GM23248 (cell line): ENCODE measurements around the gene ELK3. TPM values are rescaled to one million over a fixed set of nuclear protein-coding genes. Genes with fewer than 3 reads are reported as not detected.

Experiments
- DNase-seq: peaks from one replicate; pipeline ENCODE4 v3.0.0-alpha.2; 2015
- H2AFZ ChIP-seq: fragments of 200-600 bp; sonication (generic); 2 replicates; pipeline ENCODE4 v1.6.1; 2016; ENCODE audit warnings: antibody characterized with exemption
- H3F3A ChIP-seq: fragments of 200-600 bp; sonication (generic); 2 replicates; pipeline ENCODE4 v1.6.1; 2016; ENCODE audit warnings: mild to moderate bottlenecking, antibody characterized with exemption, mixed run types; ENCODE audit not compliant: insufficient read depth
- H3K27ac ChIP-seq: fragments of 200-600 bp; sonication (generic); 2 replicates; pipeline ENCODE4 v1.5.1; 2016; ENCODE audit warnings: mild to moderate bottlenecking
- H3K27me3 ChIP-seq: fragments of 200-600 bp; sonication (generic); replicated peaks from 2 replicates; pipeline ENCODE4 v1.6.1; 2016; ENCODE audit warnings: mild to moderate bottlenecking; ENCODE audit not compliant: insufficient read depth
- H3K36me3 ChIP-seq: fragments of 200-600 bp; sonication (generic); 2 replicates; pipeline ENCODE4 v1.6.1; 2016; ENCODE audit warnings: low read depth, mild to moderate bottlenecking
- H3K4me1 ChIP-seq: fragments of 200-600 bp; sonication (generic); 2 replicates; pipeline ENCODE4 v1.6.1; 2016; ENCODE audit warnings: mild to moderate bottlenecking; ENCODE audit not compliant: insufficient read depth
- H3K4me2 ChIP-seq: fragments of 200-600 bp; sonication (generic); one replicate; pipeline ENCODE4 v1.6.1; 2016; ENCODE audit warnings: mild to moderate bottlenecking; ENCODE audit not compliant: unreplicated experiment
- H3K4me3 ChIP-seq: fragments of 200-600 bp; sonication (generic); 2 replicates; pipeline ENCODE4 v1.5.1; 2016; ENCODE audit warnings: mild to moderate bottlenecking
- H3K79me2 ChIP-seq: fragments of 200-600 bp; sonication (generic); 2 replicates; pipeline ENCODE4 v1.6.1; 2016; ENCODE audit warnings: mild to moderate bottlenecking; ENCODE audit not compliant: insufficient read depth
- H3K9ac ChIP-seq: fragments of 200-600 bp; sonication (generic); 2 replicates; pipeline ENCODE4 v1.6.1; 2016; ENCODE audit warnings: mild to moderate bottlenecking
- H3K9me2 ChIP-seq: fragments of 200-600 bp; sonication (generic); 2 replicates; pipeline ENCODE4 v1.6.1; 2016; ENCODE audit warnings: mixed run types, mild to moderate bottlenecking, moderate library complexity; ENCODE audit not compliant: insufficient read depth
- H3K9me3 ChIP-seq: fragments of 200-600 bp; sonication (generic); one replicate; pipeline ENCODE4 v1.6.1; 2017; ENCODE audit warnings: low read depth
- H4K20me1 ChIP-seq: fragments of 200-600 bp; sonication (generic); 2 replicates; pipeline ENCODE4 v1.6.0; 2016; ENCODE audit not compliant: insufficient read depth
- EZH2 ChIP-seq: fragments of 200-600 bp; sonication (generic); IDR thresholded peaks from 2 replicates; pipeline ENCODE4 v1.6.1; 2018; ENCODE audit warnings: antibody characterized with exemption, mild to moderate bottlenecking; ENCODE audit not compliant: insufficient read depth, poor library complexity, severe bottlenecking
- EZH2phosphoT487 ChIP-seq: fragments of 200-600 bp; sonication (generic); IDR thresholded peaks from 2 replicates; pipeline ENCODE4 v1.6.1; 2018; ENCODE audit warnings: antibody characterized with exemption, moderate library complexity, mild to moderate bottlenecking, low read depth; ENCODE audit not compliant: insufficient read depth
- WGBS, 2 experiments: methylation state at CpG; one replicate each; pipeline ENCODE4 v1.1.6; 2015 to 2017; ENCODE audit warnings: low lambda C conversion rate in 2 of 2, low coverage in 1 of 2; ENCODE audit errors: missing lambda C conversion rate in 2 of 2; 5-methylcytosine and 5-hydroxymethylcytosine counted together
- in situ Hi-C: fragments of 300-500 bp; cut with MboI; formaldehyde crosslinking; loops from 2 replicates; pipeline ENCODE4 v1.15.0; 2020
- polyA plus RNA-seq: library from polyadenylated mRNA; unstranded; fragments of >200 nt; fragmentation: Nextera tagmentation; extraction: Ambion mirVana; gene quantifications from 2 replicates; pipeline ENCODE4 v1.2.1, GENCODE V29; 2016
- total RNA-seq: library from RNA; depleted of rRNA; stranded (reverse); fragments of >200 nt; shearing (Covaris generic); gene quantifications from 2 replicates; pipeline ENCODE4 v1.2.3, GENCODE V29; 2014

The ELK3 gene
- total and polyA plus RNA-seq, 2 experiments from 2014 or later = 31.9 to 51.9 TPM

- Histone ChIP-seq H3K79me2 (peaks cover 100% of the 10 kb centered on the region), H3F3A (peaks cover 64% of the 10 kb centered on the region), H4K20me1 (no peaks in the 10 kb centered on the region), H3K9me3 (no peaks in the 10 kb centered on the region), H3K27me3 (no peaks in the 10 kb centered on the region), H2AFZ (no peak overlapping the region), H3K36me3 (peaks cover 25% of the 10 kb centered on the region; the same call in 1 of the 2 replicates), H3K9me2 (no peaks in the 10 kb centered on the region), H3K27ac (no peak overlapping the region), H3K4me3 (no peak overlapping the region), H3K4me2 (no peak overlapping the region), H3K9ac (no peak overlapping the region), H3K4me1 (peaks cover 9% of the 10 kb centered on the region)
- 96 to 97% methylated on average over 30 to 36 of the region's 36 CpGs for WGBS, 2 experiments
- no peak for TF ChIP-seq EZH2phosphoT487
- TF ChIP-seq EZH2 = no peak
- no peak for DNase-seq
- in situ Hi-C loops = no loop called here
Measured at GRCh38 chr12:96246926-96247505, 52.8 kb downstream of the ELK3 start.

GRCh38 chr12:96247563-96247962, 53.4 kb downstream of the ELK3 start:
- H3F3A ChIP-seq = peaks cover 62% of the 10 kb centered on the region
- H3K79me2 ChIP-seq = peaks cover 100% of the 10 kb centered on the region
- no peaks in the 10 kb centered on the region for H3K27me3 ChIP-seq
- no peaks in the 10 kb centered on the region for H3K9me2 ChIP-seq
- no peak overlapping the region for H3K27ac ChIP-seq
- peak; percentile 71 for DNase-seq
- no peak overlapping the region for H3K4me3 ChIP-seq
- in situ Hi-C loops = no loop called here
- H3K9me3 ChIP-seq = no peaks in the 10 kb centered on the region
- no peak overlapping the region for H2AFZ ChIP-seq
- no peaks in the 10 kb centered on the region for H4K20me1 ChIP-seq
- peaks cover 5% of the 10 kb centered on the region; the same call in 1 of the 2 replicates for H3K4me1 ChIP-seq
- WGBS, 2 experiments = 86 to 91% methylated on average over 10 to 13 of the region's 13 CpGs
- TF ChIP-seq EZH2phosphoT487 (no peak), EZH2 (no peak)
- no peak overlapping the region for H3K9ac ChIP-seq
- peaks cover 28% of the 10 kb centered on the region; the same call in 1 of the 2 replicates for H3K36me3 ChIP-seq
- H3K4me2 ChIP-seq = no peak overlapping the region

- WGBS, 2 experiments = 70% methylated on average over 17 of the region's 17 CpGs
- in situ Hi-C loops = no loop called here
- H3K9ac ChIP-seq = no peak overlapping the region
Measured at GRCh38 chr12:96248136-96248931, 54.2 kb downstream of the ELK3 start.

GRCh38 chr12:96249196-96250118, 55.3 kb downstream of the ELK3 start:
- Histone ChIP-seq H3K9me2 (no peaks in the 10 kb centered on the region), H3K4me2 (no peak overlapping the region), H3K27me3 (no peaks in the 10 kb centered on the region), H3K79me2 (peaks cover 100% of the 10 kb centered on the region), H3K9me3 (no peaks in the 10 kb centered on the region), H3F3A (peaks cover 67% of the 10 kb centered on the region), H3K4me3 (no peak overlapping the region), H2AFZ (no peak overlapping the region), H3K9ac (peak overlapping the region; percentile 45), H3K27ac (peak overlapping the region; percentile 61), H3K4me1 (peaks cover 5% of the 10 kb centered on the region; the same call in 1 of the 2 replicates), H3K36me3 (peaks cover 24% of the 10 kb centered on the region; the same call in 1 of the 2 replicates), H4K20me1 (no peaks in the 10 kb centered on the region)
- TF ChIP-seq EZH2phosphoT487 = no peak
- TF ChIP-seq EZH2 = no peak
- WGBS, 2 experiments = 90 to 92% methylated on average over 16 of the region's 16 CpGs
- DNase-seq = peak; percentile 53
- in situ Hi-C loops = no loop called here

More at GRCh38 chr12:96248136-96248931, 54.2 kb downstream of the ELK3 start:
- Histone ChIP-seq H3K4me3 (no peak overlapping the region), H3K4me2 (no peak overlapping the region), H4K20me1 (no peaks in the 10 kb centered on the region), H2AFZ (no peak overlapping the region), H3K9me3 (no peaks in the 10 kb centered on the region), H3K9me2 (no peaks in the 10 kb centered on the region), H3K27me3 (no peaks in the 10 kb centered on the region), H3K36me3 (peaks cover 28% of the 10 kb centered on the region; the same call in 1 of the 2 replicates), H3K79me2 (peaks cover 100% of the 10 kb centered on the region), H3K4me1 (peaks cover 5% of the 10 kb centered on the region; the same call in 1 of the 2 replicates), H3K27ac (peak overlapping the region; percentile 23; the same call in 1 of the 2 replicates), H3F3A (peaks cover 61% of the 10 kb centered on the region)
- no peak for DNase-seq
- TF ChIP-seq EZH2phosphoT487 (no peak), EZH2 (no peak)
